ENCODE measurements around the gene NCOA5. TPM values are rescaled to one million over a fixed set of nuclear protein-coding genes. Genes with fewer than 3 reads are reported as not detected.

NCOA5 gene
- total and polyA plus RNA-seq, 9 of the 15 experiments (the other 6 are each of a cell fraction or from before 2014, with no cell fraction given): 3.9 to 22.8 (median 13.8) TPM

- no peaks in the 10 kb centered on the region for H3K36me3 ChIP-seq (ENCODE audit: control insufficient read depth, insufficient read depth, low read length)
- peaks cover 12 to 26% of the 10 kb centered on the region in 2 experiments for H3K27me3 ChIP-seq (ENCODE audit: control insufficient read depth in 2 of 2, insufficient read depth in 2 of 2, low read length in 2 of 2)
- ChIA-PET POLR2A (interaction anchor here (1.0 kb wide), 1 partner anchor 11 kb away, joined by 3 read pairs; no protein-coding TSS in a partner anchor), CTCF (ENCODE audit: low intra/inter-chr PET ratio) (no interaction called here)
- in situ Hi-C loops (cut with MboI) (no loop called here), intact Hi-C loops (cut with micrococcal nuclease) (no loop called here)
- 0% methylated on average over 5 of the region's 5 CpGs for WGBS (ENCODE audit: insufficient coverage, low coverage, missing lambda C conversion rate)
- H3K9ac ChIP-seq (ENCODE audit: insufficient read depth in 1 of 2, low read depth in 2 of 2, low read length in 2 of 2): no peak overlapping the region
- DNase-seq (ENCODE audit: extremely low read depth in 1 of 4, low spot score in 3 of 4): no peak
- no TSS peak for BruUV-seq (replicated peaks)
- H3K4me2 ChIP-seq (ENCODE audit: insufficient read depth, low read length): no peak overlapping the region
- peaks cover 15% of the 10 kb centered on the region for H4K20me1 ChIP-seq (replicated peaks; ENCODE audit: control insufficient read depth, insufficient read depth, low read length)
- H3K4me3 ChIP-seq: no peak overlapping the region
- no peak overlapping the region for H3K27ac ChIP-seq (ENCODE audit: extremely low read depth, low read depth, low read length)
- no peaks in the 10 kb centered on the region for H3K9me3 ChIP-seq (replicated peaks; ENCODE audit: control insufficient read depth, insufficient read depth, low read depth, low read length)
- no peak for FAIRE-seq
- ATAC-seq: no peak
- TF ChIP-seq CXXC5 (CRISPR knock-in tag; IDR thresholded peaks at IDR 0.05) (no peak), SMC3 (conservative IDR thresholded peaks at IDR 0.05; ENCODE audit: insufficient read depth, low read depth, low read length) (no peak), CBX3 (IDR thresholded peaks at IDR 0.05; ENCODE audit: borderline replicate concordance in 1 of 2, low read length in 2 of 2) (no peak), ZNF766 (CRISPR knock-in tag; conservative IDR thresholded peaks at IDR 0.05) (no peak), ZBTB1 (CRISPR knock-in tag; IDR thresholded peaks at IDR 0.05; ENCODE audit: borderline replicate concordance, low read depth) (no peak), SFPQ (IDR thresholded peaks at IDR 0.05; ENCODE audit: low read depth, low read length) (no peak), SRSF3 (IDR thresholded peaks at IDR 0.05; ENCODE audit: insufficient read depth, low read length) (no peak), IRF2 (CRISPR knock-in tag; IDR thresholded peaks at IDR 0.05) (no peak), NR1H2 (CRISPR knock-in tag; IDR thresholded peaks at IDR 0.05) (no peak), ZNF436 (CRISPR knock-in tag; IDR thresholded peaks at IDR 0.05) (no peak), DMBX1 (CRISPR knock-in tag; IDR thresholded peaks at IDR 0.05; ENCODE audit: borderline replicate concordance) (no peak), SAFB (IDR thresholded peaks at IDR 0.05; ENCODE audit: borderline replicate concordance, low read depth, low read length) (no peak), BRF1 (IDR thresholded peaks at IDR 0.05; ENCODE audit: borderline replicate concordance, extremely low read depth, insufficient read length) (no peak), BCL6 (CRISPR knock-in tag; IDR thresholded peaks at IDR 0.05) (no peak), ATF1 (CRISPR knock-in tag; IDR thresholded peaks at IDR 0.05) (no peak), ATF1 (tag; IDR thresholded peaks at IDR 0.05) (no peak), NCOA4 (IDR thresholded peaks at IDR 0.05; ENCODE audit: partially characterized antibody) (no peak)
- TF ChIP-seq, protein P1, sequence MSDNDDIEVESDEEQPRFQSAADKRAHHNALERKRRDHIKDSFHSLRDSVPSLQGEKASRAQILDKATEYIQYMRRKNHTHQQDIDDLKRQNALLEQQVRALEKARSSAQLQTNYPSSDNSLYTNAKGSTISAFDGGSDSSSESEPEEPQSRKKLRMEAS (CRISPR knock-in tag; IDR thresholded peaks at IDR 0.05): no peak
- no peak overlapping the region for H2AFZ ChIP-seq (ENCODE audit: low read depth, low read length)
- peaks cover 0 to 2% of the 10 kb centered on the region in 2 experiments; a peak in 1 of 5 replicates for H3K4me1 ChIP-seq (replicated peaks in 1 of 2; ENCODE audit: control insufficient read depth in 2 of 2, insufficient read depth in 2 of 2, low read length in 2 of 2)
- H3K9me1 ChIP-seq (ENCODE audit: control insufficient read depth, insufficient read depth, low read length): no peaks in the 10 kb centered on the region
- no peaks in the 10 kb centered on the region for H3K79me2 ChIP-seq (ENCODE audit: control insufficient read depth, insufficient read depth, low read length)
Observed at GRCh38 chr20:46037036-46037435, 52.7 kb downstream of the NCOA5 start.
